Ishikawa (cell line): ENCODE data around the gene ADAMTS12.

Experiments
- CEBPB ChIP-seq: IDR thresholded peaks from 2 replicates; pipeline ENCODE4 v1.6.1; 2012
- CREB1 ChIP-seq: IDR thresholded peaks from 2 replicates; pipeline ENCODE4 v1.6.1; 2012; ENCODE audit warnings: low read depth
- EGR1 ChIP-seq: IDR thresholded peaks from 2 replicates; pipeline ENCODE4 v1.6.1; 2012
- EP300 ChIP-seq: IDR thresholded peaks from 2 replicates; pipeline ENCODE4 v1.6.1; 2012; ENCODE audit warnings: borderline replicate concordance
- FOXM1 ChIP-seq: IDR thresholded peaks from 2 replicates; pipeline ENCODE4 v1.6.1; 2012; ENCODE audit warnings: low read depth, borderline replicate concordance
- NFIC ChIP-seq: IDR thresholded peaks from 2 replicates; pipeline ENCODE4 v1.6.1; 2012
- RAD21 ChIP-seq: IDR thresholded peaks from 2 replicates; pipeline ENCODE4 v1.6.1; 2012; ENCODE audit warnings: low read depth
- TAF1 ChIP-seq: IDR thresholded peaks from 2 replicates; pipeline ENCODE4 v1.6.1; 2012; ENCODE audit warnings: low read depth, mild to moderate bottlenecking
- TCF12 ChIP-seq: IDR thresholded peaks from 2 replicates; pipeline ENCODE4 v1.6.1; 2012; ENCODE audit warnings: low read depth
- TEAD4 ChIP-seq: IDR thresholded peaks from 2 replicates; pipeline ENCODE4 v1.6.1; 2012
- YY1 ChIP-seq: IDR thresholded peaks from 2 replicates; pipeline ENCODE4 v1.6.1; 2012; ENCODE audit warnings: low read depth
- ZBTB7A ChIP-seq: IDR thresholded peaks from 2 replicates; pipeline ENCODE4 v1.6.1; 2012; ENCODE audit warnings: low read depth
- TF ChIP-seq, protein P1 (sequence below): IDR thresholded peaks from 2 replicates; pipeline ENCODE4 v1.6.1; 2012
- TF ChIP-seq, protein P2 (sequence below): IDR thresholded peaks from 2 replicates; pipeline ENCODE4 v1.6.1; 2012
- TF ChIP-seq, protein P3 (sequence below): IDR thresholded peaks from 2 replicates; pipeline ENCODE4 v1.6.1; 2012; ENCODE audit warnings: low read depth, mild to moderate bottlenecking

Gene ADAMTS12

DNA sequence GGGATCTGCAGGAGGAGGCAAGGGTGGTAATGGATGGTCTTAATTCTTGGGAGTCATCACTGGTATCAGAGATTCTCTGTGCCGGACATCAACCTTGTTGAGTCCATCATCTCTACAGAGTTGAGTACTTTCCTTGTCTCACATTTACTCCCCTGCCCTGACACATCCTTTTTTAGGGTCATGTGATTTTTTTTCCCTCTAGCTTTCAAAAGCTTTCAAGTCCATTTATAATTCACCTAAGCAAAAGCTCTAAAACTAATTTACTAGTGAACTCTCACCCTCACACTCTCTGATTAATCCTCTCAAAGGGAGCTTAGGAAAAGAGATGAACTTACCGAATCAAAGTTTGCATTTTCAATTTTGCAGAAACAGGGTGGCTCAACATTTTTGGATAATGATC, 258.1 kb downstream of the ADAMTS12 start:
- no peak for TF ChIP-seq TEAD4
- TF ChIP-seq, protein P1, sequence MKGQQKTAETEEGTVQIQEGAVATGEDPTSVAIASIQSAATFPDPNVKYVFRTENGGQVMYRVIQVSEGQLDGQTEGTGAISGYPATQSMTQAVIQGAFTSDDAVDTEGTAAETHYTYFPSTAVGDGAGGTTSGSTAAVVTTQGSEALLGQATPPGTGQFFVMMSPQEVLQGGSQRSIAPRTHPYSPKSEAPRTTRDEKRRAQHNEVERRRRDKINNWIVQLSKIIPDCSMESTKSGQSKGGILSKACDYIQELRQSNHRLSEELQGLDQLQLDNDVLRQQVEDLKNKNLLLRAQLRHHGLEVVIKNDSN: no peak
- TF ChIP-seq EP300: no peak
- TF ChIP-seq, protein P2, sequence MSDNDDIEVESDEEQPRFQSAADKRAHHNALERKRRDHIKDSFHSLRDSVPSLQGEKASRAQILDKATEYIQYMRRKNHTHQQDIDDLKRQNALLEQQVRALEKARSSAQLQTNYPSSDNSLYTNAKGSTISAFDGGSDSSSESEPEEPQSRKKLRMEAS: no peak
- TF ChIP-seq ZBTB7A: no peak
- no peak for TF ChIP-seq YY1
- no peak for TF ChIP-seq FOXM1
- TF ChIP-seq CREB1: no peak

DNA sequence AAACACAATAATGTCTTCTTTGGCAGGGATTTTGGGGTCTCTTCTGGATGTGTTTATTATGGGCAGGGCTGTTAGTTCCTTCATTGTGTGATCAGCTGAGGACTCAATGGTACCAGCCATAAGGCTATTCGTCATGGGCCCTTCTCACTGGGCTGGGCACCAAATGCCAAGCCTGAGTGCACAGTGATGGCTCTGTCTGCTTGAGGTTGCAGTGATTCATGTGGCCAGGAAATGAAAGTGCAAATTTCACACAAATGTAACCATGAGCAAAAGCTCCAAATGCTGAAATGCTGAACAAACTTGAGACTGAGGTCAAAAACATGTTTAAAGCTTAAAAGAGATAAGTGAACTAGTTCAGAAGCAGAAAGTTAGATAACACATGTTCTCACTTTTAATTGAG, 260.0 kb downstream of the ADAMTS12 start:
- TF ChIP-seq FOXM1: no peak
- TF ChIP-seq CREB1: no peak
- TF ChIP-seq, protein P2: no peak
- no peak for TF ChIP-seq ZBTB7A
- TF ChIP-seq TAF1: no peak
- TF ChIP-seq EGR1: no peak
- TF ChIP-seq EP300: no peak
- no peak for TF ChIP-seq RAD21
- no peak for TF ChIP-seq CEBPB

DNA sequence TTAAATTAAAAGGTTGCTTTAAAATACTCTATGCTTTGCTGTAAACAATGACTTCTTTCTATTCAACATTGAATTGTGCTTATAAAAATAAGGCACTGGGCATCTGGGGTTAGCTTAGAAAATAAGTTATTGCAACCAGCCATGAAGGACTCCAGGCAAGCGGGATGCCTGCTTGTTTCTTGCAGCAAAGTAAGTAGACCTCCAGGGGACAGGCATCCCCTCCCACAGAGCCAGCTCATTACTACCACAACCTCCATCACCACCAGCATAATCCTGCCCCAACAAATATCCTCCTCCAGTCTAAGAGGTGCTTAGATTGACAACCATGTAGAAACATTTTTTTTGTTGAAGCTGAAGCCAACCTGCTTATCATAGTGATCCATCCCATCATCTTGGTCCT, 260.7 kb downstream of the ADAMTS12 start:
- TF ChIP-seq, protein P1: no peak
- no peak for TF ChIP-seq FOXM1
- no peak for TF ChIP-seq EP300
- TF ChIP-seq, protein P3, sequence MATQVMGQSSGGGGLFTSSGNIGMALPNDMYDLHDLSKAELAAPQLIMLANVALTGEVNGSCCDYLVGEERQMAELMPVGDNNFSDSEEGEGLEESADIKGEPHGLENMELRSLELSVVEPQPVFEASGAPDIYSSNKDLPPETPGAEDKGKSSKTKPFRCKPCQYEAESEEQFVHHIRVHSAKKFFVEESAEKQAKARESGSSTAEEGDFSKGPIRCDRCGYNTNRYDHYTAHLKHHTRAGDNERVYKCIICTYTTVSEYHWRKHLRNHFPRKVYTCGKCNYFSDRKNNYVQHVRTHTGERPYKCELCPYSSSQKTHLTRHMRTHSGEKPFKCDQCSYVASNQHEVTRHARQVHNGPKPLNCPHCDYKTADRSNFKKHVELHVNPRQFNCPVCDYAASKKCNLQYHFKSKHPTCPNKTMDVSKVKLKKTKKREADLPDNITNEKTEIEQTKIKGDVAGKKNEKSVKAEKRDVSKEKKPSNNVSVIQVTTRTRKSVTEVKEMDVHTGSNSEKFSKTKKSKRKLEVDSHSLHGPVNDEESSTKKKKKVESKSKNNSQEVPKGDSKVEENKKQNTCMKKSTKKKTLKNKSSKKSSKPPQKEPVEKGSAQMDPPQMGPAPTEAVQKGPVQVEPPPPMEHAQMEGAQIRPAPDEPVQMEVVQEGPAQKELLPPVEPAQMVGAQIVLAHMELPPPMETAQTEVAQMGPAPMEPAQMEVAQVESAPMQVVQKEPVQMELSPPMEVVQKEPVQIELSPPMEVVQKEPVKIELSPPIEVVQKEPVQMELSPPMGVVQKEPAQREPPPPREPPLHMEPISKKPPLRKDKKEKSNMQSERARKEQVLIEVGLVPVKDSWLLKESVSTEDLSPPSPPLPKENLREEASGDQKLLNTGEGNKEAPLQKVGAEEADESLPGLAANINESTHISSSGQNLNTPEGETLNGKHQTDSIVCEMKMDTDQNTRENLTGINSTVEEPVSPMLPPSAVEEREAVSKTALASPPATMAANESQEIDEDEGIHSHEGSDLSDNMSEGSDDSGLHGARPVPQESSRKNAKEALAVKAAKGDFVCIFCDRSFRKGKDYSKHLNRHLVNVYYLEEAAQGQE: no peak
- no peak for TF ChIP-seq CREB1
- no peak for TF ChIP-seq TAF1

DNA sequence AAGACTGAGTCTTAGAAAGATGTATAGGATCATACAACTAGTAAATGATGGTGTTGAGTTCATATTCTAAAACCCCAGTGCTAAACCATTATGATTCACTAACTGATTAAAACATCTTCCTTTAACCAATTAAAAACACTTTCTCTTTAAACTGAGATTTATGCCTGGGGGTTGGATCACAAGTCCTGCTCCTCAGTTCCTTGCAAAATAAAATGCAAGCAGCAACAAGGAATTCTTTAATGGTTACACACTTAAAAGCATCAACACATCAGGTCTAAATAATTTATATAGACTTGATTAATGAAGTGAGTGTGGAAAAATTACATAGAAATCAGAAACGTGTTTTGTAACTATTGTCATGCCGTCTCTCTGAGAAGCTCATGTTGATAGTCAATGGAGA, 261.8 kb downstream of the ADAMTS12 start:
- TF ChIP-seq, protein P1: no peak
- TF ChIP-seq RAD21 (no peak), CREB1 (no peak)

DNA sequence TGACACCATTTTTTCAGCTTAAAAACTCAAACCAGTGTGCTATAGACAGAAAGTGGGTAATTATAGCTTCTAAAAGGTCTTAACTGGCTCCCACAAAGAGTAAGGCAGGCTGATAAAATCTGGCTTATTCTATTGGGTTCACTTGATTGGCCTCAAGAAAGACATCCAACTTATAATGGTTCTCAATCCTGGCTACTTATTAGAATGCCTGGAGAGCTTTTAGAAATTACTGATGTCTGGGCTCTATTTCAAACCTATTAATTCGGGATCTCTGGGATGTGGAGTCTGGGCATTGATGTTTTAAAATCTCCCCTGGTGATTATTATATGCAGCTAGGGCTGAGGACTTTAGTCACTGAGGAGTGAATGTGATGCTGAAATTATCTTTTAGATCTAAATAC, 263.0 kb downstream of the ADAMTS12 start:
- TF ChIP-seq EGR1 (no peak), YY1 (no peak), CEBPB (no peak), CREB1 (no peak)
- TF ChIP-seq, protein P1: no peak

DNA sequence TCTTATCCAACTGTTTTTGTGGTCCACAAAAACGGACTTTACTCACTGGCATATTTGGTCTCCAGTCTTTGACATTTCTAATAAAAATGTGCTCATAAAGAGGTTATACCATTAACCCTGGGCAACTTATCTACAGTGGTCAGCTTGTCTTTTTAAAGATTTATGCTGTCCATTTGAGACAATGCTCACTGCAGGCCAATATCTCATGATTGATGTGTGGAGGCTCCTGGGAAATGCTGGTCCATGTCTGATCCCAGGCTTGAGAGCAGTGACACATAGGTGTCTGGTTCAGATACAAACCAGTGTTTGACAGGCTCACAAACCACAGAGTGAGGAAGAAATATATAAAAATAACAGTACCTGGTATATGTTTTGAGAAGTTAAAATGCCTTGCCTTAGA, 270.3 kb downstream of the ADAMTS12 start:
- TF ChIP-seq TEAD4: no peak
- no peak for TF ChIP-seq CEBPB
- no peak for TF ChIP-seq NFIC

DNA sequence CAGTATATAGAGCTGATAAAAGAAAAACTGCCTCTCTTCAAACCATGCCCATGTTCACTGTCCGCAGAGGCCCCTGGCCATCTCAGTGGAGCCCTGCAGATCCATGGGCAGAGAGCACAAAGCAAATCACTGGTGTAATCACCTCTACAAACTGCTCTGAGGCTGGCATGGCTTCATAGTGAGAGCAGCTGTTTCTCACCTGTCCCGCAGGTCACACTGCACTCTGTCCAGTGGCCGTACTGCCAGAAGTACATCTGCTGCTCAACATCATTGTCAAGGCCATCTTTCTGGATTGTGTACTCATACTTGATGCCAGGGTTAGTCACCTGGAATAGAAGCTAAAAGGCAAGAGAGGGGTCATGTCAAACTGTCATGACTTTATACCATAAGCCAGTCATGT, 277.8 kb downstream of the ADAMTS12 start:
- TF ChIP-seq TCF12 (no peak), FOXM1 (no peak), NFIC (no peak), EP300 (no peak), EGR1 (no peak), YY1 (no peak), ZBTB7A (no peak), CREB1 (no peak), CEBPB (no peak), RAD21 (no peak)
- TF ChIP-seq, protein P3: no peak
